ENCODE measurements around the gene NANP. TPM values are rescaled to one million over a fixed set of nuclear protein-coding genes. Genes with fewer than 3 reads are reported as not detected.

Gene NANP
- total and polyA plus RNA-seq, 2 of the 13 experiments (the other 11 are each of a cell fraction or from before 2014, with no cell fraction given): 8.9 to 21.5 TPM

DNA sequence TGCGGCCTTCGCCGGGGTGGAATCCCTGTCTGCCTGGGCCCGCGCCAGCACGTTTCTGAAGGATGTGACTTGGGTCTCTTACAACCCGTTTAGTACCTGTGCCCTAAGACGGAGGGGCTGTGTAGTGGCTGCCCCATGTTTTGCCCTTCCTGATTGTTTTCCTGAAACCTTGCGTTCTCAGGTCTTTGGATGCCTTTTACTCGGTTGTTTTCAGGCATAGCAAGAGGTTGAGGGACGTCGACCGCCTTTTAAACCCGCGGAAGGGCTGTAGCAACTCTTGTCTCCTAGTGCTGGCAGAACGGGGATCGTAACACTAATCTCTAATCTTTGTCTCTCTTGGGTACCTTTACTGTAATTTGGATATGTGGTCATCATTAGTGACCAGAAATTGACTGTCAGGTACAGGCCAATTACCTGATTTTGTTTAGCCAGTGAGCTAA is 706 bp upstream of the NANP start (continued):
- TF ChIP-seq NFAT5 (CRISPR knock-in tag; IDR thresholded peaks at IDR 0.05) (no peak), MEIS1 (CRISPR knock-in tag; IDR thresholded peaks at IDR 0.05; ENCODE audit: borderline replicate concordance) (no peak), ZNF3 (CRISPR knock-in tag; IDR thresholded peaks at IDR 0.05) (0 out of 2 replicates have a peak, but pooled peaks have one; percentile 88), ZNF674 (CRISPR knock-in tag; IDR thresholded peaks at IDR 0.05; ENCODE audit: low read depth) (no peak), HMGXB3 (CRISPR knock-in tag; IDR thresholded peaks at IDR 0.05; ENCODE audit: borderline replicate concordance) (no peak), CENPT (CRISPR knock-in tag; IDR thresholded peaks at IDR 0.05; ENCODE audit: low read depth) (no peak; the same call in 1 of the 2 replicates), GATA4 (IDR thresholded peaks at IDR 0.05; ENCODE audit: borderline replicate concordance, low read depth) (no peak), MYNN (CRISPR knock-in tag; IDR thresholded peaks at IDR 0.05; ENCODE audit: low read depth) (no peak), MTF2 (CRISPR knock-in tag; IDR thresholded peaks at IDR 0.05; ENCODE audit: borderline replicate concordance) (peak; percentile 95; the same call in 1 of the 2 replicates), ATM (IDR thresholded peaks at IDR 0.05; ENCODE audit: borderline replicate concordance) (no peak), MBNL3 (CRISPR knock-in tag; conservative IDR thresholded peaks at IDR 0.05) (no peak), PHF21A (CRISPR knock-in tag; IDR thresholded peaks at IDR 0.05) (no peak), ARHGAP35 (CRISPR knock-in tag; IDR thresholded peaks at IDR 0.05; ENCODE audit: borderline replicate concordance) (no peak), KLF16 (CRISPR knock-in tag; IDR thresholded peaks at IDR 0.05) (no peak), ZBTB8A (CRISPR knock-in tag; IDR thresholded peaks at IDR 0.05; ENCODE audit: borderline replicate concordance, low read depth) (no peak), ARID2 (CRISPR knock-in tag; IDR thresholded peaks at IDR 0.05; ENCODE audit: borderline replicate concordance) (peak; percentile 61; the same call in 1 of the 2 replicates), HNRNPUL1 (IDR thresholded peaks at IDR 0.05; ENCODE audit: low read depth, low read length) (no peak)
- TF ChIP-seq, protein P1, sequence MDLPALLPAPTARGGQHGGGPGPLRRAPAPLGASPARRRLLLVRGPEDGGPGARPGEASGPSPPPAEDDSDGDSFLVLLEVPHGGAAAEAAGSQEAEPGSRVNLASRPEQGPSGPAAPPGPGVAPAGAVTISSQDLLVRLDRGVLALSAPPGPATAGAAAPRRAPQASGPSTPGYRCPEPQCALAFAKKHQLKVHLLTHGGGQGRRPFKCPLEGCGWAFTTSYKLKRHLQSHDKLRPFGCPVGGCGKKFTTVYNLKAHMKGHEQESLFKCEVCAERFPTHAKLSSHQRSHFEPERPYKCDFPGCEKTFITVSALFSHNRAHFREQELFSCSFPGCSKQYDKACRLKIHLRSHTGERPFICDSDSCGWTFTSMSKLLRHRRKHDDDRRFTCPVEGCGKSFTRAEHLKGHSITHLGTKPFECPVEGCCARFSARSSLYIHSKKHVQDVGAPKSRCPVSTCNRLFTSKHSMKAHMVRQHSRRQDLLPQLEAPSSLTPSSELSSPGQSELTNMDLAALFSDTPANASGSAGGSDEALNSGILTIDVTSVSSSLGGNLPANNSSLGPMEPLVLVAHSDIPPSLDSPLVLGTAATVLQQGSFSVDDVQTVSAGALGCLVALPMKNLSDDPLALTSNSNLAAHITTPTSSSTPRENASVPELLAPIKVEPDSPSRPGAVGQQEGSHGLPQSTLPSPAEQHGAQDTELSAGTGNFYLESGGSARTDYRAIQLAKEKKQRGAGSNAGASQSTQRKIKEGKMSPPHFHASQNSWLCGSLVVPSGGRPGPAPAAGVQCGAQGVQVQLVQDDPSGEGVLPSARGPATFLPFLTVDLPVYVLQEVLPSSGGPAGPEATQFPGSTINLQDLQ (CRISPR knock-in tag; IDR thresholded peaks at IDR 0.05): peak; percentile 85

Measured in HepG2 (cell line).